GM21423 (cell line): ENCODE data around the gene SPINDOC.
"Not testable (repeated sequence)": the region's sequence is repeated elsewhere in the genome, so short reads cannot be mapped to it uniquely, and the experiment has no call there.

Experiments used
- ATAC-seq: cut with Tn5 transposase; IDR thresholded peaks from one replicate; pipeline ENCODE4 v1.9.1; 2021; ENCODE audit warnings: mild to moderate bottlenecking, moderate library complexity; ENCODE audit not compliant: unreplicated experiment

SPINDOC gene

GRCh38 chr11:63813035-63813562, at the start of gene SPINDOC:
Gene SPINDOC (plus strand): TSS chr11:63813456. CDS start chr11:63813687, 231 bp downstream.
- ATAC-seq: peak; percentile 79

- no peak for ATAC-seq
Observed at GRCh38 chr11:63763496-63764339, 49.5 kb upstream of the SPINDOC start.

GRCh38 chr11:63764340-63764678, 48.9 kb upstream of the SPINDOC start:
- ATAC-seq: no peak

GRCh38 chr11:63764679-63765647, 48.3 kb upstream of the SPINDOC start:
- no peak for ATAC-seq

- no peak for ATAC-seq
Observed at GRCh38 chr11:63765688-63766241, 47.5 kb upstream of the SPINDOC start.

- ATAC-seq: no peak
Observed at GRCh38 chr11:63766531-63767235, 46.6 kb upstream of the SPINDOC start.

- no peak for ATAC-seq
Observed at GRCh38 chr11:63767267-63767564, 46.0 kb upstream of the SPINDOC start.

- no peak for ATAC-seq
Observed at GRCh38 chr11:63767565-63768236, 45.6 kb upstream of the SPINDOC start.

GRCh38 chr11:63768237-63769041, 44.8 kb upstream of the SPINDOC start, which contains the start of gene ZFTA:
Gene ZFTA (minus strand): TSS chr11:63768775. CDS start chr11:63768622, 153 bp downstream.
- peak; percentile 57 for ATAC-seq

- peak; percentile 28 for ATAC-seq
Observed at GRCh38 chr11:63769042-63769713, 44.1 kb upstream of the SPINDOC start.

- no peak for ATAC-seq
Observed at GRCh38 chr11:63769714-63770455, 43.4 kb upstream of the SPINDOC start.

- no peak for ATAC-seq
Observed at GRCh38 chr11:63770763-63771162, 42.5 kb upstream of the SPINDOC start.

- not testable (repeated sequence) for ATAC-seq
Observed at GRCh38 chr11:63771741-63772318, 41.4 kb upstream of the SPINDOC start.

- ATAC-seq: no peak
Observed at GRCh38 chr11:63775191-63775590, 38.1 kb upstream of the SPINDOC start.

- ATAC-seq: no peak
Observed at GRCh38 chr11:63779039-63779438, 34.2 kb upstream of the SPINDOC start.

- ATAC-seq: no peak
Observed at GRCh38 chr11:63782749-63783148, 30.5 kb upstream of the SPINDOC start.

GRCh38 chr11:63783925-63784592, 29.2 kb upstream of the SPINDOC start:
- ATAC-seq: no peak
